Colonic mucosa (tissue), 4 donors: ENCODE data around the gene FOXC2. TPM values are rescaled to one million over a fixed set of nuclear protein-coding genes. Genes with fewer than 3 reads are reported as not detected.

ENCODE experiments used
- DNase-seq: peaks from one replicate; pipeline ENCODE4 v3.0.0-alpha.2; 2020
- H3K27ac ChIP-seq: fragments of 200-600 bp; one replicate; pipeline ENCODE4 v1.8.0; 2021
- H3K27me3 ChIP-seq: fragments of 200-600 bp; one replicate; pipeline ENCODE4 v1.8.0; 2021
- H3K36me3 ChIP-seq: fragments of 200-600 bp; one replicate; pipeline ENCODE4 v1.8.0; 2021
- H3K4me1 ChIP-seq: fragments of 200-600 bp; one replicate; pipeline ENCODE4 v1.8.0; 2021; ENCODE audit warnings: mild to moderate bottlenecking
- H3K4me3 ChIP-seq: fragments of 200-600 bp; one replicate; pipeline ENCODE4 v1.8.0; 2021
- H3K9ac ChIP-seq, 2 donors: one replicate each; pipeline ENCODE4 v1.7.0; 2013; ENCODE audit warnings: control low read depth in 2 of 2, low read depth in 2 of 2, low read length in 2 of 2
- H3K9me3 ChIP-seq: fragments of 200-600 bp; one replicate; pipeline ENCODE4 v1.8.0; 2021
- intact Hi-C: fragments of 100-400 bp; cut with DNase I; formaldehyde crosslinking; loops from one replicate; pipeline ENCODE4 v1.14.1; 2022
- total RNA-seq, 2 donors: library from RNA; stranded (reverse); fragmentation: NEBNext Ultra II Directional in 1 of 2; extraction: Animal tissue kit (Norgen Biotek cat#: 25700) in 1 of 2; gene quantifications; one replicate each; pipeline ENCODE4 v1.2.1, GENCODE V29; 2021
- TF ChIP-seq, protein P1 (sequence below): fragments of 200-600 bp; IDR thresholded peaks from one replicate; pipeline ENCODE4 v1.8.0; 2022; ENCODE audit warnings: antibody characterized with exemption, mild to moderate bottlenecking
- donor health status: healthy.
- donor health status: DM: no; HTN: no; CAD: no.
- donor health status: DM: no; HTN: no; CAD: no.

Gene FOXC2
- total RNA-seq, 2 donors from 2014 or later = 0.11 to 0.22 TPM

DNA sequence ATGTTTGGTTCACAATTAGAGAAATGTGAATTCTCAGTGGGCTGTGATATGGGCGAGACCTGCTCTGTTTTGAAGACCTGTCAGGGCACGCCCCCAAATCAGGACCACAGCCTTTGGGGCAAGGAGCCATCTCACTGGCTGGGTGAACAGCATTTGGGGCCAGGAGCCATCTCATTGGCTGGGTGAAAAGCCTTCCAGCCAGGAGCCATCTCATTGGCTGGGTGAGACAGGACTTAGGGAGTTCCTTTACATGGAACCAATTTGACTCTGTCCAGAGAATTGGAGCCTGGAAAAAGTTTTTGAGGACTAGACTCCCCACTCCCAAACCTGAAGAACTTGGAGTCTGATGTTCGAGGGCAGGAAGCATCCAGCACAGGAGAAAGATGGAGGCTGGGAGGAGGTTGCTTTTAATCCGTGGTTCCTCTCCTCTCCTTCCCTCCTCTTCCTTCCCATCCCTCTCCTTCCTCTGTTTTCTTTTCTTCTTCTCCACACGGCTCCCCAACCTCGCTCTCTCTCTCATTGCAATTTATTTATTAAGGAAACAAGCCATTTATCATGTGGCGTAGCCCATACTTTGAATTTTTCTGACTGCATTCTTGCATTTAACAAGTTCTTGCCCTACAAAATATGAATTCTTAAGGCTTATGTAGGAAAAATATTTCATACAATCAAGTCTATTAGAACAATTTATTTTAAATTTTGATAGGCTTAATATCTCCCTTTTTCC is 31.4 kb downstream of the FOXC2 start:
- Histone ChIP-seq H3K9me3 (no peaks in the 10 kb centered on the region), H3K27ac (no peak overlapping the region), H3K27me3 (peaks cover 9% of the 10 kb centered on the region), H3K9ac (no peak overlapping the region), H3K36me3 (no peaks in the 10 kb centered on the region), H3K4me3 (no peak overlapping the region), H3K4me1 (no peaks in the 10 kb centered on the region)
- DNase-seq = no peak
- TF ChIP-seq, protein P1, sequence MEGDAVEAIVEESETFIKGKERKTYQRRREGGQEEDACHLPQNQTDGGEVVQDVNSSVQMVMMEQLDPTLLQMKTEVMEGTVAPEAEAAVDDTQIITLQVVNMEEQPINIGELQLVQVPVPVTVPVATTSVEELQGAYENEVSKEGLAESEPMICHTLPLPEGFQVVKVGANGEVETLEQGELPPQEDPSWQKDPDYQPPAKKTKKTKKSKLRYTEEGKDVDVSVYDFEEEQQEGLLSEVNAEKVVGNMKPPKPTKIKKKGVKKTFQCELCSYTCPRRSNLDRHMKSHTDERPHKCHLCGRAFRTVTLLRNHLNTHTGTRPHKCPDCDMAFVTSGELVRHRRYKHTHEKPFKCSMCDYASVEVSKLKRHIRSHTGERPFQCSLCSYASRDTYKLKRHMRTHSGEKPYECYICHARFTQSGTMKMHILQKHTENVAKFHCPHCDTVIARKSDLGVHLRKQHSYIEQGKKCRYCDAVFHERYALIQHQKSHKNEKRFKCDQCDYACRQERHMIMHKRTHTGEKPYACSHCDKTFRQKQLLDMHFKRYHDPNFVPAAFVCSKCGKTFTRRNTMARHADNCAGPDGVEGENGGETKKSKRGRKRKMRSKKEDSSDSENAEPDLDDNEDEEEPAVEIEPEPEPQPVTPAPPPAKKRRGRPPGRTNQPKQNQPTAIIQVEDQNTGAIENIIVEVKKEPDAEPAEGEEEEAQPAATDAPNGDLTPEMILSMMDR = no peak
- intact Hi-C loops = no loop called here

DNA sequence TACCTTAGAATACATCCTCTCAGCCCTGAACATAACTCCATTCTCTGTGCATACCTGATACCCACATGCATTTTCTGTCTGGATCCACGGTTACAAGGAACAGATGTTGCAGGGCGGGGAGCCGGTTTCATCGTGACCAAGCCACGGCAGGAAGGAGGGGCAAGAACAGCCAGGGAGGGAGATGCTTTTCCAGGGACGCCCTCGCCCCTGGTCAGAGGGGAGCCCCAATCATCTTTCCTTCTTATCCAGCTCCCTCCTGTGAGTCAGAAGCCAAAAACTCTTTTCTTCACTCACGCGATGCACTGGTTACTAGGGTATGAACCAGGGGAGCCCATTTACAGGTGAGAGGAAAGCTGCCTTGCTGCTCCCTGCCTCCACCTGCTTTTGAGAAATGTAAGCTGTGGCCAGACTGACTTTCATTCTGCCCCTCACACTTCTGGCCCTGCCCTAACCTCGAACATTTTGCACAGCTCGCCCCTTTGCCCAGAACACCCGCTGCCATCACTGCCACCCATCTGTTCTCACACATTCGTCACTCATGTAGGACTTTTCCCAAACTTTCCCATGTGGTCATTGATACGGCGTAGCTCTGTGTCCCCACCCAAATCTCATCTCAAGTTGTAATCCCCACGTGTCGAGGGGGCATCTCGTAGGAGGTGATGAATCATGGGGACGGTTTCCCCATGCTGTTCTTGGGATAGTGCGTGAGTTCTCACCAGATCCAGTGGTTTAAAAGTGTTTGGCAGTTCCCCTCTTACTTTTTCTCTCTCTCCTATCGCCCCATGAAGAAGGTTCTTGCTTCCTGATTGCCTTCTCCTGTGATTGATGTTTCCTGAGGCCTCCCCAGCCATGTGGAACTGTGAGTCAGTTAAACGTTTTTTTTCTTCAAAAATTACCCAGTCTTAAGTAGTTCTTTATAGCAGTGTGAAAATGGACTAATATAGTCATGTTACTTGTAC is 32.3 kb downstream of the FOXC2 start:
- H3K4me1 ChIP-seq = no peaks in the 10 kb centered on the region
- H3K9me3 ChIP-seq = no peaks in the 10 kb centered on the region
- H3K4me3 ChIP-seq = no peak overlapping the region
- no peak overlapping the region for H3K27ac ChIP-seq
- H3K27me3 ChIP-seq = peaks cover 3% of the 10 kb centered on the region
- no peak for DNase-seq
- H3K36me3 ChIP-seq = no peaks in the 10 kb centered on the region
- TF ChIP-seq, protein P1 = no peak
- intact Hi-C loops = no loop called here
- H3K9ac ChIP-seq = no peak overlapping the region

DNA sequence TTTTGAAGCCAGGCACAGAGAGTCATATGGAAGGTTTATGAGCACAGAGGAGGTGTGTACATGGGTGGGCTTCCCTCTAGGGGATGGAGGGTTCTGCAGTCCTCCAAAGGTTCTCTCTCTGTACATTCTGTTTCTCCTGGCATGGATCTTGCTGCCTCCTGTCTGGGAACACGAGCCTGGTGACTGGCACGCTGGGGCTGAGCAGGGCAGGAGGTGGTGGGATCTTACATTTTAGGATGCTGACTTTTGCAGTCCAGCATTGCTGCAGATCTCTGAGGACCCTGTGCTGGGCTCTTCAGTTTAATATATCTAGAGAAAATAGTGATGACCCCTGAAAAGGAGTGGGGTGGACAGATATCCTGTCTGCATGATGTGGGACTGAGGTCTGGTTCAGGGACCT is 34.7 kb downstream of the FOXC2 start:
- Histone ChIP-seq H3K9me3 (no peaks in the 10 kb centered on the region), H3K36me3 (no peaks in the 10 kb centered on the region), H3K9ac (no peak overlapping the region), H3K27me3 (no peaks in the 10 kb centered on the region), H3K4me3 (no peak overlapping the region), H3K4me1 (no peaks in the 10 kb centered on the region), H3K27ac (no peak overlapping the region)
- TF ChIP-seq, protein P1 = no peak
- no peak for DNase-seq
- intact Hi-C loops = no loop called here

DNA sequence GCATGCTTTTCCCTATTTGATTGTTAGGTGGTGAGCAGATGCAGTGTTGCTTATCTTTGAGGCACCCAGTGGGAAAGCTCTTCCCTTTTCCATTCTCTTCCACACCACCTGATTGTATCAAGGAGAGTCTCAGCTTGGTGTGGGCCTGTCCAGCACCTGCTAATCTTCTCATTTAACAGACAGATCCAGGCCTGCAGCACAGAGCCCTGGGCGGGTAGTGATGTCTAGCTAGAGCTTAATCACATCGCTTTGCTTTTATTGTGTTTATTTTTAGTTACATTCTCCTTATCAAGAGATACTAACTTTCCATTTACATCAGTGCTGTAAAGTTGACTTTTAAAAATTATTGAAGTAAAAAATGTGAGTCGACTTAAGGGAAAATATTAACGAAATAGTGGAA is 35.9 kb downstream of the FOXC2 start:
- Histone ChIP-seq H3K27ac (no peak overlapping the region), H3K36me3 (no peaks in the 10 kb centered on the region), H3K4me1 (no peaks in the 10 kb centered on the region), H3K9me3 (no peaks in the 10 kb centered on the region), H3K27me3 (no peaks in the 10 kb centered on the region), H3K4me3 (no peak overlapping the region), H3K9ac (no peak overlapping the region)
- TF ChIP-seq, protein P1 = no peak
- DNase-seq = no peak
- intact Hi-C loops = no loop called here

DNA sequence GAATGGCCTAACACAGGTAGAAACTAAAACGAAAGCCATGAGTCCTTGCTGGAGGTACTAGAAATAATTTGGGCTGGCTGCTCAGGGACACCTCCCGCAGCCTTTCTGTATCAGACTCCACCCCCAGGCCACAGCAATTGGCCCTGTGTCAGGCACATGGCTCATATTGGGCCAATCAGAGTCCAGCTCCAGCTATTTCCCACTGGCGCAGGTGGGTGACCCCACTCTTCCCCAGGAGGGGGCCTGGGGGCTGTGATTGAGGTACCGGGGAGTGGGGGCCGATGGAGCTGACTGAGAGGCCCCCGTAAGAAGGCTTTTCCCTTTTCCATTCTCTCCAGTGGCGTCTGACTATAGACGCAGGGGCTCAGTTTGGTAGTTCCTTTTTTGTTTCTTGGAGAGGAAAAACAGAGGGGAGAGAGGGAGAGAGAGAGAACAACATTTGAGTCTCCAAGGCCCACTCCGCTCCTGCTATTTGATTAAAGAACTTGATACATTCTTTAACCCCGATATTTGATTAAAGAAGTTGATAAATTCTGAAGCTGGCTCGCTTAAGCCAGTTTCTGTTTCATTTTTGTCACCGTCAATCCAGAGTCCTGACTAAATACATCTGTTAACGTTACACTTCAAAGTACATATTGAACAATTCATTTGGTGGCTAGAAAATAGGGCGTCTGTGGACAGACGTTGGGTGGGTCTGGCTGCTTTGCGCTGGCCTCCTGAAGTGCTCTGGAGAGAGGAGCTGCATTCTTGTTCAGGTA is 38.0 kb downstream of the FOXC2 start:
- no peak for DNase-seq
- intact Hi-C loops = no loop called here

More for the DNA sequence above, 38.0 kb downstream of the FOXC2 start:
- no peak overlapping the region for H3K27ac ChIP-seq
- no peaks in the 10 kb centered on the region for H3K27me3 ChIP-seq
- no peaks in the 10 kb centered on the region for H3K36me3 ChIP-seq
- H3K4me3 ChIP-seq = peak overlapping the region; percentile 4
- H3K9me3 ChIP-seq = no peaks in the 10 kb centered on the region
- TF ChIP-seq, protein P1 = no peak
- H3K4me1 ChIP-seq = no peaks in the 10 kb centered on the region
- no peak overlapping the region for H3K9ac ChIP-seq
